LHCN-M2 (cell line): ENCODE data around the gene CDH4. TPM values are rescaled to one million over a fixed set of nuclear protein-coding genes. Genes with fewer than 3 reads are reported as not detected.
A peak's percentile ranks its signal among the peaks of the same experiment; 100 is the strongest.
"Not testable (repeated sequence)": the region's sequence is repeated elsewhere in the genome, so short reads cannot be mapped to it uniquely, and the experiment has no call there.

ENCODE experiments used
- DNase-seq: peaks from one replicate; pipeline ENCODE4 v3.0.0-alpha.2; 2012; ENCODE audit warnings: low read depth
- total RNA-seq: library from RNA; depleted of rRNA; stranded (reverse); fragments of >200 nt; gene quantifications from 2 replicates; pipeline ENCODE4 v1.2.3, GENCODE V29; 2014

The CDH4 gene
- total RNA-seq, 1 experiment from 2014 or later: 0.98 TPM

DNA sequence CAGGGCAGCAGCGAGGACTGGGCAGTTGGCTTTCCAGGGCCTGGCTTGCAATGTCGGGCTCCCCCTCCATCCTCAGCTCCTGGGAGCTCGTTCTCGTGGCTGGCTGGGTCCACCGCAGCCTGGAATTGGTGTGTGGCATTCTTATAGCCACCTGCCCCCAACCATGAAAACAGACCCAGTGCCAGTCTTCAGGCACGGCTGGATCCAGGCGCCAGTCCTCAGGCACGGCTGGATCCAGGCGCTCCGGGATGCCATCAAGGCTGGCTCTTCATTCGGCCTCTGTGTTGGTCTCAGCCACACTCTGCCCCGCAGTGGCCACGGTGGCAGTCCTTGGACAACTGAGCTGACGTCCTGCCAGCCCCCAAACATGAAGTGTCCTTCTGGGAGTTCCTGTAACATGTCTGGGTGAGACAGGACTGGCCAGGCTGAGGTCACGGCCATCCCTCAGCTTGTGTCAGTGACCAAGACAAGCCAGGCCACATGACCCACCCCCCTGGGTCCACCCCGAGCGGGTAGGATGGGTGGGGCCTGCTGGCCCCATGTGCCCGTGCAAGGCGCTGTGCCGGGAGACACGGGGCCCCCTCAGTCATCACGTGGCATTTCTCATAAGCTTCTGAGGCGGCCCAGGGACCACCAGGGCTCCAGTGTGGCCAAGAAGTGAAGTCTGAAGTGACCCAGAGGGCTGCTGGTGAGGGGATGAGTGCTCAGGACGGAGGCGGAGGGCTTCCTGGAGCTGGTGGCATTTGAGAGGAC lies 714.6 kb downstream of the CDH4 start:
- DNase-seq: no peak

GRCh38 chr20:61967300-61967699 lies 715.2 kb downstream of the CDH4 start:
- no peak for DNase-seq

DNA sequence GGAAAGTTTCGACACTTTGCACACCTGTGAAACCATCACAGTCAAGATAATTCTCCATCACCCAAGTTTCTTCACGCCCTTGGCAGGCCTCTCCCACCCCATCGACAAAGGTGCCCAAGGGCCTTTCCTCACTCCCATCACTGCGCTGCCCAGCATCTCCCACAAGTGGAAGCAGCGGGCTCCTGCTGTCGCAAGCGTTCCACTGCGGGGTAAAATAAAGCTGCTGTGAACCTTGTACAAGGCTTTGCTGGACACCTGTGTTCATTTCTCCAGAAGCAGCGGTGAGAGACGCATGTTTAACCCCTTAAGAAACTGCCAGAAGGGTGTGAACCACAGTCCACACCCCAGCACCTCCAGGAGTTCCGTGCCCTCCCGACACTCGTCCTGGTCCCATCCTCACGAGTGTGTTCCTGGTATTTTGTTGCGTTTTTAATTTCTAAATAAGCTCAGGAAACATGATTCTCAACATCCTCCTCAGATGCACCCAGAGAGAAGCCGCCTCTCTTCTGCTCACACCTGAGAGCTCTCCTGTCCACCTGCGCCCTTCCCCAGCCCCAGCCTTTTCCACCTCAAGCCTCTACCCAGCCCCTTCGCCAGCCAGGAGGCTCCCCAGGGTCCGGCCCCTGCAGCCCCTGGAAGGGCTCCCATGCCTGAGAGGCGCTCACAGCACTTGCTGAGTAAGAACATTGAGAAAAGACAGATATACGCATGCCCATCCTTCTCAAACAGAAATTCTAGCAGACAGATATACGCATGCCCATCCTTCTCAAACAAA lies 716.2 kb downstream of the CDH4 start:
- DNase-seq: no peak

GRCh38 chr20:61968932-61969331 lies 716.9 kb downstream of the CDH4 start:
- no peak for DNase-seq

- DNase-seq: no peak
Measured at GRCh38 chr20:61969806-61970205, 717.7 kb downstream of the CDH4 start.

- no peak for DNase-seq
Measured at GRCh38 chr20:61970357-61970756, 718.3 kb downstream of the CDH4 start.

DNA sequence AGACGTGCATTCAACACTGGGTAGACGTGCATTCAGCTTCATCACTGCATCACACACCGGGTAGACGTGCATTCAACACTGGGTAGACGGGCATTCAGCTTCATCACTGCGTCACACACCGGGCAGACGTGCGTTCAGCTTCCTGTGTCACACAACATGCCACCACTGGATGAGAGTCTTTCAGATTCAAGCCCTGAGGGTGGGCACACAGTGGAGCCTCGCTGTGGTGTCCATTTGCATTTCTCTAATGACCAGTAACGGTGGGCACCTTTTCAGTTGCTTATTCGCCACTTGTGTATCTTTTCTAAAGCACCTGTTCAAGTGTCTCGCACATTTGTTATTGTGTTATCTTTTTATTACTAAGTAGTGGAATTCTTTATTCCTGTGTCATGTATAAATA lies 719.5 kb downstream of the CDH4 start:
- DNase-seq: not testable (repeated sequence)

DNA sequence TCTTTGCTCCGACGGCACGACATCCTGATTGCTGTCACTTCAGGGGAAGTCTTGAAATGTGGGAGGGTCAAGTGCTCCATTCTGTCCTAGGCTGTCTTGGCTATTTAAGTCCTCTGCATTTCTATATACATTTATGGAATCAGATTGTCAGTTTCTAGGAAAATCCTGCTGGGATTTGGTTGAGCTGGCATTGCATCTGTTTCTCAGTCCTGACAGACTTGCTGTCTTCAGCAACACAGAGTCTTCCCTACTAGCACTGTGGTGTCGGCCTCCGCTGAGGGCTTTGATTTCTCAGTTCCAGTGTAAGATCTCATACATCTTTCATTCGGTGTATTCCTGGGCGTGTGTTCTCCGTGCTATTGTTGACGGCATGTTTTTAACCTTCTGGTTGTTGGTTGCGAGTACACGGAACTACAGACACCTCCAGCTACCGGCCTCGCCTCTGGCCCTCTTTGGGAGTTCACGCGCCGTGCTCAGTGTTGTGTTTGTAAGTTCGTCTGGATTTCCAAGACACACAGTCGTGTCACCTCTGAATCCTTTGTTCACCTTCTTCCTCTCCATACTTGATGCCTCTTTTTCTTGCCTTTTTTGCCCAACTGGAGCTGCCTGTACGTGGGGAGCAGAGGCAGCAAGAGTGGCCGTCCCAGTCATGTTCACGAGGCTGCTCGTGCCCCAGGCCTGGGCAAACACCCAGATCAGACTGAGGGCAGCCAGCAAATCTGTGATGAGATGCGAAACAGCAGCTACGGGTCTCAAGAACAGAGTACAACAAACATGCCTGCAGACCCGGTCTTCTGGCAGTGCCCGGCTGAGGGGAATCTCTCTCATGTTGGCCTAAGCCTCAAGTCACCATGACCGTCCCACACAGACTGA lies 720.8 kb downstream of the CDH4 start:
- no peak for DNase-seq

DNA sequence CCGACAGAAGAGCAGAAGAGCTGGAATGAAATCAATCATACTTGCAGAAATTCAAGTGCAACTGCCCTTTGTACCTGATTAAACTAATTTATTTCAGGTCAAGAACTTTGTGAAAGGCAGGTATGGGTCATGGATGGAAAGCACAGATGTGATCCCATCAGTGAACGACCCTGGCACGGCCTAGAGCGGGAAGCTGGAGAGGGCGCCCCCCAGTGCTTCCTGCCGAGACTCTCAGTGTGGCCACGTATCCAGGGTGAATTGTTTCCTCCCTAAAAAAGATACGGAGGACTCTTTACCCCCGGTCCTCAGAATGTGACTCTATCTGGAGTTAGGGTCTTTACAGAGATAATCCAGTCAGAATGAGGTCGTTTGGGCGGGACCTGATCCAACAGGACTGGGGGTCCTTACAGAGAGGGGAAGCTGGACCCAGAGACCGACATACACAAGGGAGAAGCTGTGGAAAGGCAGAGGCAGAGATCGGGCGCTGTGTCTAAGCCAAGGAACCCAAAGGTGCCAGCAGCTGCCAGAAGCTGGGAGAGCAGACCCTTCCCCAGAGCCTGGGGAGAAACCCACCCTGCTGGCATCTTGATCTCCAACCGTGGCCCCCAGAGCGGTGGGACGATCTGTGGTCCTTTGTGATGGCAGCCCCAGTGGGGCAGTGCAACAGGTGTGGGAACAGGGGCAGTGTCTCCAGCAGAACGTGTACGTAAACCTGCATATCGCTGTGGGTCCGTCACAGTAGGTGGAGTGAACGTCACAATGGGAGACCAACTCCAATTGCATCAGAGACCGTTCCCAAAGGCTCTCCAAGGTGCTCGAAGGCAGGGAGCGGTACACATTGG lies 721.7 kb downstream of the CDH4 start:
- no peak for DNase-seq

- no peak for DNase-seq
Measured at GRCh38 chr20:61974357-61974665, 722.2 kb downstream of the CDH4 start.

- DNase-seq: no peak
Measured at GRCh38 chr20:61975407-61976129, 723.5 kb downstream of the CDH4 start.

DNA sequence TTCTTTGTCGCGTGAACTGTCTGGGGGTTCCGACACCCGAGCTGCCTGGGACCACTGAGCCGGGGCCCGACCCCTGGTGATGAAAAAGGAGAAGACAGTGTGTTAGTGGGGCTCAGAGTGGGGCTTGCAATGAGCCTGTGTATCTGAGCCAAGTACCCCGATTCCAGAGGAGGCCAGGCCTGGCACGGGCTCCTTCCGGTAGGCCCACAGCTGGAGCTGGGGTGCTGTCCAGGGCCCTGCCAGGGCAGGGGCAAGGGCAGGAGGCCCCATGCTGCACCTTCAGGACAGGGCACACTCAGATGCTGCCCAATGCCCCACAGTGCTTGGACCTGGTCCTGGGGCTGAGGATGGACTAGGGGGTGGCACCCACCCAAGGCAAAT lies 724.2 kb downstream of the CDH4 start:
- DNase-seq: no peak

DNA sequence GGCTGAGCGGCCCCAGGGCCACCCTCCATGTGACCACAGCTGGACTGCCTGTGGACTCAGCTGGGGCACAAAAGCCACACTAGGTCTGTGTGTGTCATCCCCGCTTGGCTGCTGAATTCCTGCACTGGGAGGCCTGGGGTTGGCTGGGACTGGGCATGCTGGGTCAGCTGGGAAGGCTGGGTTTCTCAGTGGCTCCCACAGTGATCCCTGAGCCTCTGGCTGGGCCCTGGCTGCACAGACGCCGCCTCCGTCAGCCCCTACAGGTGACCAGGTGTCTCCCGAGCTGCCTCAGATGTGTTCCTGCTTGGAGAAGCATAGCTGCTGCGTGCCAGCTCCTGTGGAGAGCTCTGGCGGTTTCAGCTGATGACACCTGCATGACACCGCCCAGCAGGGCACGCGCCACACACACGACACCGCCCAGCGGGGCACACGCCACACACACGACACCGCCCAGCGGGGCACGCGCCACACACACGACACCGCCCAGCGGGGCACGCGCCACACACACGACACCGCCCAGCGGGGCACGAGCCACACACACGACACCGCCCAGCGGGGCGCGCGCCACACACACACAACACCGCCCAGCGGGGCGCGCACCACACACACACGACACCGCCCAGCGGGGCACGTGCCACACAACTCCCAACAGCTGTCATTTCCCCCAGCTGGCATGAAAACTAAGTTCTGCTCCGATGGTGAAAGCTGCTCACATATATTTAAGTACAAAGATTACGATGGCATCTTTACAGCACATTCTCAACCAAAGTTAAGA lies 724.8 kb downstream of the CDH4 start:
- DNase-seq: no peak

DNA sequence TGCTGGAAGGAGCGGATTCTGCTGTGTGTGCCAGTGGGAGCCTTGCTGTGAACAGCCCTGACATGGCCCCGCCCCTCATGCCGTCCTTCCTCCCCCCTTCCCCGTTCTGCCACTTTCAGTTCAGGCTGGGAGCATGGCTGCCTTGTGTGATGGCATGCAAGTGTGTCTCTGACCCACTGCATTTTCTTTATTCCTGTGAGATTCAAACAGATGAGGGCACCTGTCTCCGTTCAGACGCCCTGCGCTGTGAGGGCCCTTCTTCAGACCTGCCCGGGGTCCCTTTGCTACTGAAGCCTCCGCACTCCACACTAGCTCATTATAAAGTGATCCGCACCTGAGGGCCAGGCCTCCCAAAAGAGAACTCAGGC lies 725.3 kb downstream of the CDH4 start:
- DNase-seq: no peak

DNA sequence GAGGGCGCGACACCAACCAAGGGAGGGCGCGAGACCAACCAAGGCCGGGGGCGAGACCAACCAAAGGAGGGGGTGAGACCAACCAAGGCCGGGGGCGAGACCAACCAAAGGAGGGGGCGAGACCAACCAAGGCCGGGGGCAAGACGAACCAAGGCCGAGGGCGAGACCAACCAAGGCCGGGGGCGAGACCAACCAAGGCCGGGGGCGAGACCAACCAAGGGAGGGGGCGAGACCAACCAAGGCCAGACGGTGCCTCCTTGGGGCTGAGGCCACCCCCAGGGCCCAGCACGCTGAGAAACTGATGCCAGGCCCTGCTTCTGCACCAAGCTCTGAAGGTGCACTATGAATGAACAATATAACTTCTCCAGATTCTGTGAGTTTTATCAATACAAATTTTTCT lies 726.4 kb downstream of the CDH4 start:
- no peak for DNase-seq

DNA sequence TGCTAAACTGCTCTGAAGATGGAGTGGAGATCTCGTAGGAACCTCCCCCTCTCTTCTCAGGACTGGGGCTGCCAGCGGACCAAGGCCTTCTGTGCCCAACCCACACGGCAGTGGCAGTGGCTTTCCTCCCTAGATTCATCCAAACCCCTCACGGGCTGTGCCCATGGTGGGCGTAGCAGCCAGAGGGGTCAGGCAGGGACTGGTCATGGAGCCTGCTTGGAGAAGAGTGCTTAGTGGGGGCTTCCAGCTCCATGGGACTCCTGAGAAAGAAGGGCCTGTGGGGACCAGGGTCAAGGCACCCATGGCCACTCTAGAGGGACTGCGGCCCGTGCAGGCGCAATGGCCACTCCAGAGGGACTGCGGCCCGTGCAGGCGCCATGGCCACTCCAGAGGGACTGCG lies 727.0 kb downstream of the CDH4 start:
- DNase-seq: no peak

DNA sequence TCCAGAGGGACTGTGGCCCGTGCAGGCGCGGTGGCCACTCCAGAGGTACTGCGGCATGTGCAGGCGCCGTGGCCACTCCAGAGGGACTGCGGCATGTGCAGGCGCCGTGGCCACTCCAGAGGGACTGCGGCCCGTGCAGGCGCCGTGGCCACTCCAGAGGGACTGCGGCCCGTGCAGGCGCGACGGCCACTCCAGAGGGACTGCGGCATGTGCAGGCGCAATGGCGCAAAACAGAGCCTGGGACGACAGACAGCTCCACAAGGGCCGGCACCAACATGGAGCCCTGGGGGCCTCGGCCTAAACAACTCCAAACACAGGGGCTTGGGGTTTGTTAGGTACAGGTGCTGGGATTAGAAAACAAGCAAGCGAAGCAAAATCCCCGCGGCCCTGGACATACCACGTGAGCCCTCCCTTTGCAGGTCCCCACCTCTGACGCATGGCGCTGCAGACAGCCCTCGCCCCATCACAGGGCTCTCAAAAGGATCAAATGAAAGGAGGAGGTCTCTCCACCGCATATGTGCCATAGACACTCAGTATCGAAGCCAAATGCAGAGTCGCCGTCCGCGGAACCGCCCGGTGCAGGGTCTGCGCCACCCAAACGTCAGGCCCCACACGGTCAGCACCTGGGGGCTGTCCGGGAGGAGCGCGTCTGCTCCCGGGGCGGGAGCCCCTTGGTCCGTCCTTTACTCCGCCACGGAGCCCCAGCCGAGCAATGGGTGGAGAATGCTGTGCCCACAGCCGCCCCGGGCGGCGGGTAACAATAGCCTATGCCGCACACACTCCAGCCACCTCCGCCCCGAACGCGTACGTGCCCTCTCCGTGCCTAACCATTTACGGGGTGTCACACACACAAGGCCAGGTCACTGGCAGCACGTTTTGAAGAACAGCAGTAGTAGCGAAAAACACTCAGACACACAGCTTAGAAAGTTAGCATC lies 727.9 kb downstream of the CDH4 start:
- DNase-seq: no peak

GRCh38 chr20:61980647-61981583 lies 728.9 kb downstream of the CDH4 start:
- peak; percentile 17 for DNase-seq
